HG03354 (cell line): Measurements from ENCODE around the gene DDX10.
"Not testable (repeated sequence)": the region's sequence is repeated elsewhere in the genome, so short reads cannot be mapped to it uniquely, and the experiment has no call there.

Experiments
- ATAC-seq: cut with Tn5 transposase; IDR thresholded peaks from one replicate; pipeline ENCODE4 v1.9.1; 2021; ENCODE audit warnings: mild to moderate bottlenecking; ENCODE audit not compliant: unreplicated experiment, poor library complexity, severe bottlenecking

The DDX10 gene

DNA sequence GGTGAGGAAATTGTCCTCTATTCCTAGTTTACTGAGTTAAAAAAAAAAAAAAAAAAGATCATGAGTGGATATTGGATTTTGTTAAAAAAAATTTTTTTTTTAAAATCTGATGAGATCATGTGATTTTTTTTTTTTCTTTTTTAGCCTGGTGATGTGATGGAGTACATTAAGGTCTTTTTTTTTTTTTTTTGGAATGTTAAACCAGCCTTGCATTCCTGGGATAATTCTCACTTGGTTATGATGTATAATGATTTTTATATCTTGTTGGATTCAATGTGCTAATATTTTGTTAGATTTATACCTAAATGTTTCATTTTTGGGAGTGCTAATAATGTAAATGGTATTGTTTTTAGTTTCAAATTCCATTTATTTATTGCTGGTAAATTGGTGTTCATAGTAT is 43.3 kb downstream of the DDX10 start:
- ATAC-seq, result no peak

DNA sequence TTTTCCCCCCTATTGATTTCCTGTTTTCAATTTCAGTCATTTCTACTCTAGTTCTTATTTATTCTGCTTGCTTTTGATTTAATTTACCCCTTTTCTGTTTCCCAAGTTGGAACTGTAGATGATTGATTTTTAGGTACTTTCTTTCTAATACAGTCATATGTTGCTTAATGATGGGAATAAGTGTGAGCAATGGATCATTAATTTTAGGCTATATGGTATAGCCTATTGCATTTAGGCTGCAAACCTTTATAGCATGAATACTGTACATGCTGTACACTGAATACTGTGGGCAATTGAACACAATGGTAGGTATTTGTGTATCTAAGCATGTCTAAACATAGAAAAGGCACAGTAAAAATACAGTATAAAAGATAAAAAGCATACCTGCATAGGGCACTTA is 44.9 kb downstream of the DDX10 start:
- ATAC-seq, result no peak

DNA sequence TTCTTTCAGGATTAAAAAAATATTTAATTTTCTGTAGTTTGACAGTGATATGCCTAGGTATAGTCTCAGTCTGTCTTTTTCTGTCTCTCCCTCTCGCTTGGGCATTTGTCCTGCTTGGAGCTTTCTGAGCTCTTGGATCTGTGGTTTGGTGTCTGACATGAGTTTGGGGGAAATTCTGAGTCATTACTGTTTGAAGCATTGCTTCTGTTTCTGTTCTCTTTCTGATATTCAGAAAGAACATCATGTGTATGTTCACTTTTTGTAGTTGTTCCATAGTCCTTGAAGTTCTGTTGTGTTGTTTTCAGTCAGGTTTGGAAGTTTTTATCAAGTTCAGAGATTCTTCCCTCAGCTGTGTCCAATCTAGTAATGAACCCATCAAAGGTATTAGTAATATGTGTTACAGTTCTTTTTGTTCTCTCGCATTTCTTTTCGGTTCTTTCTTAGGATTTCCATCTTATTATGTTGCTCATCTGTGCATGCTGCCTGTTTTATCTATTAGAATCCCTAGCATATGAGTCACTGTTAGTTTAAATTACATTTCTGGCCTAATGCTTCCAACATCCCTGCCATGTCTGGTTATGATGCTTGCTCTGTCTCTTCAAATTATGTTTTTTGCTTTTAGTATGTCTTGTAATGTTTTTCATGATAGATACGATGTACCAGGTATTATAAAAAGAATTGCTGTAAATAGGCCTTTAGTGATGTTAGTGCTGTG is 48.4 kb downstream of the DDX10 start:
- peak; percentile 46 for ATAC-seq

DNA sequence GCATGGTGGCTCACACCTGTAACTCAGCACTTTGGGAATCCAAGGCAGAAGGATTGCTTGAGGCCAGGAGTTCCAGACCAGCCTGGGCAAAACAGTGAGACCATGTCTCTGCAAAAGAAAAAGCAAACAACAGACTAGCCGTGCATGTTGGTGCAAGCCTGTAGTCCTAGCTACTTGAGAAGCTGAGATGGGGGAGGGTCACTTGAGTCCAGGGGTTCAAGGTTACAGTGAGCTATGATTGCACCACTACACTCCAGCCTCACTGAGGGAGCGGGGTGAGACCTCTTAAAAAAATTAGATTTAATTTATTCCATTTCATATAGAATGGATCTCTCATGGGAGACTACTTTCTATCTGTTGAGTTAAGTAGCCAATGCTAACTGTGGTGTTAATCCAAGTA is 50.4 kb downstream of the DDX10 start:
- no peak for ATAC-seq

DNA sequence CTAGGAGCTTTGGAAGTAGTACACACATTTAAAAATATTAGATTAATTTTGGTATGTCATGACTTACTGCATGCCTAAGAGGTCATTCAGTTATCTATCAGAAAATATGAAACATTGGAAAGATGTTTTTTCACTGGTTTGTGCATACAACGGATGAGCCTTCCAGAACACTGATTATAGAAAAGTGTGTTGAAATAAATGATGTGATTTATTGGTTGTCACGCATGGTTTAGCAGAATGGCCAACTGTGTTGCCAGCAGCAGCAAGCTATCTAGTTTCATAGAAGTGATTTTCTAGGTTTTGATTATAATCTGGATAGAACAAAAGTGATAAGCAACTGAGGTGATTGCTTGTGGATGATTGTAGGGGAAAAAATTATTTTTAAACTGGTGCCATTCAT is 53.6 kb downstream of the DDX10 start:
- ATAC-seq, result no peak

DNA sequence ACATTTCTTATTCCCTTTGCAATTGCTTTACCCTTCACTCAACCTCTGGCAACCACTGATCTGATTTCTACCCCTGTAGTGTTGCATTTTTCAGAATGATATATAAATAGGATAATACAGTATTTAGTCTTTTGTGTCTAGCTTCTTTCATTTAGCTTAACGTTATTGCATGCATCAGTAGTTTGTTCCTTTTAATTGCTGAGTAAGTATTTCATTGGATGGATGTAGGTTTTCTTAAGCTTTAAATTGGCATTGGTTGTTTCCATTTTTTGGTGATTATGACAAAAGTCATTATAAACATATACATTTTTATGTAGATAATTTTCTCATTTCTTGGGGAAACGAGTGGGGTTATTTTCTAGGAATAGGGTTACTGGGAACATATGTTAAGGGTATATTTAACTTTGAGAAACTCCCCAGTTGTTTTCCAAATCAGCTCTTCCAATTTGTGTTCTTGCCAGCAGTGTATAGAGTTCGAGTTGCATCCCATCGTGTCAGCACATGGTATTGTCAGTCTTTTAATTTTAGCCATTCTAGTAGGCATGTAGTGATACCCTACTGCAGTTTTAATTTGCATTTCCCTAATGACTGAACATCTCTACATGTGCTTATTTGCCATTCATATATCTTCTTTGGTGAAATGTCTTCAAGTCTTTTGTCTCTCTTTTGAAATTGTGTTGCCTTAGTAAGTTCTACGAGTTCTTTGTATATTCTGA is 60.3 kb downstream of the DDX10 start:
- ATAC-seq, result no peak

DNA sequence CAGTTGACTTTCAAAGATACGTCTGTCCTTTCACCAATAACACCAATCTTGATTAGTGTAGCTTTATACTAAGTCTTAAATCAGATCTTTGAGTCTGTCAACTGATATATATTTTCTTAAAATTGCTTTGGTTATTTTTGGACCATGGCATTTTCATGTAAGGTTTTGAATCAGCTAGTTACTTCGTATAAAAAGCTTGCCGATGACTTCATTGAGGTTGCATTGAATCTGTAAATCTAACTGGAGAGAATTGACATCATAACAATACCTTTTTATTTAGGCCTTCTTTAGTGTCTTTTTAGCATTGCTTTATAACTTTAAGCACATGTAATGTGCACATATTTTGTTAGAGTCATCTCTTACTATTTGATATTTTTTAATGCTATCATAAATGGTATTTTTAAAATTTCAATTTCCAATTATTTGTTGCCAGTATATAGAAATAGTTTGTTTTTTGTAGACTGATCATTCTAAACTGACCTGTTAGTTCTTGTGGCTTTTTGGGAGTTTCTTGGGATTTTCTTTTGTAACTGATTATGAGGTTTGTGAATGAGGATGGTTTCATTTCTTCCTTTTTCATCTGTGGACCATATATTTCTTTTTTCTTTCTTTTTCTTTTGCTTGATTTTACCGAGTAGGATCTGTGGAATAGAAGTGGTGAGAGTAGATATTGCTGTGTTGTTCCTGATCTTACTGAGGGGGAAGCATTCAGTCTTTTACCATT is 61.4 kb downstream of the DDX10 start:
- ATAC-seq, result no peak

DNA sequence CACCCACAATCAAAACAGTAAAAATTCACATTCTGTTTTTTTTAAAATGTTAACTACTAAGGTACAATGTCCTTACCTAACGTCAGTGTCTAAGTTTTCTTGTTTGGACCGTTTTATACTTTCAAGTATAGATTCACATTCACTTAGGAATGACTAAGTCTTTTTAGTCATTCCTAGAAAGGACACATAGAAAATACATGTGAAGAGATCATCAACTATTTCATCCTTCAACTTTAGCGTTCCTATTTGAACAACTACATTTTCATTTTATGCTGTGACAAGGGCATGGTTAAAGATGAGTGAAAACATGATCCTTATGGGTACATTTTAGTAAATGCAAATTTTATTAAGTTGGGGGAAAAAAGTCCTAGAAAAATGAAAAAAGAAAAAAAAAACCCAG is 62.8 kb downstream of the DDX10 start:
- ATAC-seq, result peak; percentile 50

DNA sequence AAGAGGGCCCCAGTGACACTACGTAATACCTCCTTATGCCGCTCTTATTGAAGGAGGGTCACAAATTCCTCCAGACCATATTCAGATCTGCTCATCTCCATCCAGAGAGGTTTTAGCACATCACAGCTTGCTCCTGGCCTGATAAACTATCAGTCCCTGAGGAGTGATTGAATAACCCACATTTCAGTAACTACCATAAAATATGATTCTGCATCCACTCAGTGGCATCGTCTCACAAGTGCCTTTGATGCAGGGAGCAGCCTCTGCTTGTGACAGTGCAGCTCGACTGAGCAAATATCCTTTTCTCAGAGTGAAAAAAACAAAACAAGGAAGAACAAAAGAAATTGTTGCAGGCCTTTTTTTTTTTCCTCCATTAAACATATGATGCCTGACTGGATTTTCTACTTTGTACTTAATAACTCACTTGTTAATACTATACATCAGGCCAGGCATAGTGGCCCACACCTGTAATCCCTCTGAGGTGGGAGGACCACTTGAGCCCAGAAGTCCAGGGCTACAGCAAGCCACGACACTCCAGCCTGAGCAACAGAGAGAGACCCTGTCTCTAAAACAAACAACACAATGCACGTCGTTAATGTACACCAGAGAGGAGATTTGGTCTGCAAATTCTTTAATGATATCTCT is 64.5 kb downstream of the DDX10 start:
- ATAC-seq, result no peak

DNA sequence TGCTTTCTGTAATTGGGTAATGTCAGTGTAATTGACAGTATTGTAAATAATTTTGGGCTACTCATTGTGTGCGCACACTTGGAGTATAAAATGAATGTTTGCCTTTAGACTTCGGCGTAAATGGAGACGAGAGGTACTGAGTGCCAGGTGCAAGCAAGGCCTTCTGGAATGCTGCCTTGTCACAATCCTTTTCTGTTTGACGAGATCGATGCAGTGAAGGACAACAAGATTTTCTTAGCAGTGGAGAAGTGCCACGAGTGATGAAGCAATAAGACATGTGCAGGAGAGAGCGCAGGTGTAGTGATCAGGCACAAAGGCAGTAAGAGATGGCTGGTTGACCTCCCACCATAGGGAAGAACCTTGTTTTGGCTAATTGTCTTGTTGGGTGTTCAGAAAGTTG is 67.5 kb downstream of the DDX10 start:
- no peak for ATAC-seq

DNA sequence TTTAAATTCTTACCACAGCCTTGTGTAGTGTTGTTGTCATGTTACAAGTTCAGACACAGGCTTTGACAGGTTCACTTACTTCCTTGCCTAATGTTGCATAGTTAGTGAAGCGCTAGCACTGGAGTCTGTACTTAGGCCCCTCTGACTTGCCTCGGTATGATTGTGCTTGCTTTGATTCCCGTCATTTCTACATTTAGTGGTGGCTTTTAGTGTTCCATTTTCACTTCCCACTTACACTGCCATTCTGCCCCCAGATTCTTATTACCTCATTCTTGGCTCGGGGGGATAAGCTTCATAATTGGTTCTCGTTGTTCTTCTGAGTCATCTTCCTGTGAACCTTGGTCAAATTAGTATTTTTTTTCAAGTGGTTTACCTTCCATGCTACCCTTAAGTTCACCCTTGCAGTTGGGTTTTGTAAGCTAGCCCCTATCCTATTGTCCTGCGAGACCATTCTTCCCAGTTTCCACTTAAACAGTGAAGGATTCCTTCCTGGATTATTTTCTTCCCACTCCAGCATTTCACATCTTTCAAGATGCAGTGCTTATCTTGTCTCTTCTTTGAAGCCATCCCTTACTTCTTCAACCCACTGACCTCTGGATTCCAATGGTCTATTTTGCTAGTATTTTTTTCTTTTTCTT is 68.7 kb downstream of the DDX10 start:
- ATAC-seq, result peak; percentile 95

DNA sequence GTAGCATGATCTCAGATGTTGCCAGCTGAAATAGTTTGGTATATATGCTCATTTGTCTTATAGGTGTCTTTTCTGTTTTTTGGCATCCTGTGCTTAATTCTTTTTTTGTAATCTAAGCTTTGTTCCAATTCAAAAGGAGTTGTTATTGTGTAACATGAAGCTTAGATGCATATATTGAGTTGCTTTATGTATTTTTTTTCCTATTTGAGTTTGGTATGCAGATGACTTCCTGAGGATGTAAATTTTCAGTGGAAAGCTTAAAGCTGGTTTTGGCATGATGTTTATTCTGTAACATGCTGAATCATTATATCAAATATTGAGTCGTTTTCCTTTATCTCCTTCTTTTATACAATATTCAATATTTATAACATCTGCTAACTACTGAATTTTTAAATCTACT is 69.4 kb downstream of the DDX10 start:
- ATAC-seq, result no peak

DNA sequence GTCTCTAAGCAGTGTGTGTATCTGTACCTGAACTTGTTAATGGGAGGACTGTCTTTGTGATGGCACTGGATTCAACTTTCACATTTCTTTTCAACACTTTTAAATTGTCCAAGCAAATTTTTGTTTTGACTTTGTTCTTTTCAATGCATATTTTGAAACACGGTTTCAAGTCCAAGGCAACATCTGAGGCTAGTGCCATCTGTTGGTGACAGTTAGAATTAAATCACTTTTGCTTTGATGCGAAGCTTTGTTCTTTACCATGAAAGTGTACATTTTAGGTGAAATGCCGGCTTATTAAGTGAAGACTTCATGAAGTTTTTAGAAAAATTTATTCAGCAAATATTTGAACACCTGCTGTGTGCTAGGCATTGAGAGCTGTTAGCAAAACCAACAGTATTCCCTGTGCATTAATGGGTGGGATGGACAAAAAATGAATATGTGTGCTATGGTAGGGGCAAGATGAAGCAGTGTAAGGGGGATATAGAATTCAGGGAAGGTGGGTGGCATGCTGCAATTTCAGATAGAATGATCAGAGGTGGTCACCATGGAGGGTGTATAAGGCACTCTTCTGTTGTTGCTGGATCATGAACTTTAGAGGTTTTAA is 70.2 kb downstream of the DDX10 start:
- ATAC-seq, result no peak

DNA sequence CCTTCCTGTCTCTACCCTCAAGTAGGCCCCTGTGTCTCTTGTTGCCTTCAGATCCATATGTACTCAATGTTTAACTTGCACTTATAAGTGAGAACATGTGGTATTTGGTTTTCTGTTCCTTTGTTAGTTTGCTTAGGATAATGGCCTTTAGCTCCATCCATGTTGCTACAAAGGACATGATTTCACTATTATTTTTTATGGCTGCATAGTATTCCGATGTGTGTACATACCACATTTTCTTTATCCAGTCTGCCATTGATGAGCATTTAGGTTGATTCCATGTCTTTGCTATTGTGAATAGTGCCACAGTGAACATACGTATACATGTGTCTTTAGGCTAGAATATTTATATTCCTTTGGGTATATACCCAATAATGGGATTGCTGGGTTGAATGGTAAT is 75.3 kb downstream of the DDX10 start:
- ATAC-seq, result not testable (repeated sequence)

DNA sequence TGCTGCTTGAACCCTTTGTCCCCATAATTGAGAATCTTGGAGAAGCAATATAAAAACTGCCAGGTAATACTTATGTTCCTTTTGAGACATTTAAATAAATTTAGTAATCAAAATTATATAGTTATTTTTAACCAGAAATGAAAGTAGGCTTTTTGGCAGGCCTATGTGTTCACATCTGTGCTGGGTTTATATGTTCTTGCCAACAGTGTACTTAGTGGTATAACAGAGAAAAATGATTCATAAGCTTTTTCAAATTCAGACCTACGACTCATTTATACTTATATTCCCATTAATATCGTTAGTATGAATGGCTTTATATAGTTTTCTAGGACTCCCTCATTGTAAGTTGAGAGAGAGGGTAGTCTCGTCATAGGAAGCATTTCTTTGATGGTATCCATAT is 79.0 kb downstream of the DDX10 start:
- ATAC-seq, result no peak

DNA sequence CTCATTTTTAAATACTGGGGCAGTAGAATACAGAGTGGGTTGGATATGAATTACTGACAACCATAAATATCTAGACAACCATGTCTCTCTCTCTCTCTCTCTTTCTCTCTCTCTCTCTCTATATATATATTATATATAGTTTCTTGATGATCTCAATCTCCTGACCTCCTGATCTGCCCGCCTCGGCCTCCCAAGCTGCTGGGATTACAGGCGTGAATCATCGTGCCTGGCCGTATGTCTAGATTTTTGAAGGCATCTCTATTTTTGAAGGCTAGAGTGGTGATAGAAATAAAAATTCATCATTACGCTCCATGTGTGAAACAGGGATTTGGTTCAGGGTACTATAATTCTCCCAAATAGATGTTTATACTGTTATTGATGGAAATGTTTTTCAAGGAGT is 84.1 kb downstream of the DDX10 start:
- no peak for ATAC-seq

DNA sequence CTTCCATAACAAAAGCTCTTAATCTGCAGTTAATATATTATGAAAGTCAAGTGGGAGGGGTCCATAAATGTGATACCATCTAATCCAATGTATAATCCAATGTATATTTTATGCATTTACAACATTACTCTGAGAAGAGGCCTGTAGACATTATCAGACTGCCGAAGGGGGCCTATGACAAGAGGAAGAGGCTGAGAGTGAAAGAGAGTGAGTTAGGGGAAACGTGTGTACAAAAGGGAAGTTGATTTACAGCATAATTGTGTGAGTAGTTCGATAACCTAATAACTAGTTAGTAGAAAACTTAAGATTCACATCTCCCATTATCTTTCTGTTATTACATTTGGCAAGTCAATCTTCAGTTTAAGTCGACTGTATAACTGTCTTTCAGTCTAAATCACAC is 86.6 kb downstream of the DDX10 start:
- ATAC-seq, result no peak

DNA sequence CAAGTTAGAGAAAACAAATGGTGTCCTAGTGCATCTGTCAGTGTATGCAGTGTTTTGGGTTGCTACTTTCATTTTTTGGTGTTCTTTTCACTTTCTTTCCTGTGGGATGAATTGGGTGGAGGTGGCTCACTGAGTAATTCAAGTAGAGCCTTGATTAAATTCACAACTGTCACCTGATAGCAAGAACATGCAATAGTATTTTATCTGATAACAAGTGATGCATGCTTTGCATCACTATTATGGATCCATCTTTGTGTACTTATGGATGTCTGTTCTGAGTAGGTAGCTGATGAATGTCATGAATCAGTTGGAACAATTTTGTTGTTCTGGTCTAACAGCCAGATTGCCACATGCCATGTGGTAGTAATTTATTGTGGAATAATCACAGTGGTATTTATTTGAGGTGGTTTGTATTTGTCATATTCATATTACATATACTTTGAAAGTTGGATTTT is 87.5 kb downstream of the DDX10 start:
- no peak for ATAC-seq

DNA sequence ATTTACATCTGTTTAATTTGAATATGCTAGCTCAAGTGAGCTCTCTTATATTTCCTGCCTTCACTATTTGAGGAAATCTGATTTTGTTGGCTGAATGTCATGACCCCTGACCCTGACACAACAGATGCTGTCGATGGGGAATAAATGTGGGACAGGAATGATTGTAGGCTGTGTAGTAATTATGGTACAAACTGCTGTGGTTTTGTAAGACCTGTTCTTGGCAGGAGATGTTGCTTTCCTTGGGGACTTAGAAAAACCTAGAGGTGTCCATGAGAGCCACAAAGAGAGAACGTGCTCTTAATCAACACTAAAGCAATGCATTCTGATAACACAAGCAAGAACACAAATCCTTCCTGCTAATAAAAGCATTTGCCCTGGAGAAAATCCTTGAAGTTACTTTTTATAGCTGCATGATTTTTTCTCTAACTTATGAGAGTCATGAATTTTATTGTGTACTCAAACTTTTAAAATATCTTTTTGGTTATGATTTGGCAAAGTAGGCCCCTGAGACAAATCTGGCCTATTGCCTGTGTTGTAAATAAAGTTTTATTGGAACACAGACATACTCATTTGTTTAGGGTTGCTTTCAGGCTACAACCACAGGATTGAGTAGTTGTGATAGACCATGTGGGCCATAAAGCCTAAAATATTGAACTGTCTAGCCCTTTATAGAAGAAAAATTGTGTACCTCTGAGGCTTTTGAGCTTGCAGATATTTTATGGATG is 90.2 kb downstream of the DDX10 start:
- ATAC-seq, result no peak
